ENCODE results near the gene PIAS4.

Gene PIAS4

GRCh38 chr19:4080473-4080872 lies 72.9 kb downstream of the PIAS4 start:
- DNase-seq = no peak

DNA sequence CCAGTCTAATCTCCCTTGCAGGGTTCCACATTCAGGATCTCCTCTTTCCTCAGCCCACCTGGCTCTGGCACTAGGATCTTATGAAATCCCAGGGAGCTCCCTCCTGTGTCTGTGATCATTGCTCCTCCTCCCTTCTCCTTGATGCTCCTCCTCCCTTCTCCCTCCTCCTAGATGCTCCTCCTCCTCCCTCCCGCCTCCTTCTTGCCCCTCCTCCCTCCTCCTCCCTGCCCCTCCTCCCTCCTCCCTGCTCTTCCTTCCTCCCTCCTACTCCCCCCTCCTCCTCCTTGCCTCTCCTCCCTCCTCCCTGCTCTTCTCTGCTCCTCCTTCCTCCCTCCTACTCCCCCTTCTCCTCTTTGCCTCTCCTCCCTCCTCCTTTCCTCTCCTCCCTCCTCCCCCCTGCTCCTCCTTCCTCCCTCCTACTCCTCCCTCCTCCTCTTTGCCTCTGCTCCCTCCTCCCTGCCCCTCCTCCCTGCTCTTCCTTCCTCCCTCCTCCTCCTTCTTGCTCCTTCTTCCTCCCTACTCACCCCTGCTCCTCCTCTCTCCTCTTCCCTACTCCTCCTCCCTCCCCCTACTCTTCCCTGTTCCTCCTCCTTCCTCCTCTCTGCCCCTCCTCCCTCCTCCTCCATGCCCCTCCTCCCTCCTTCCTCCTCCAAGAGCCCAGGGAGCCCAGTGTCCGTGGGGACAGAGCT lies 74.0 kb downstream of the PIAS4 start:
- no peak for DNase-seq

DNA sequence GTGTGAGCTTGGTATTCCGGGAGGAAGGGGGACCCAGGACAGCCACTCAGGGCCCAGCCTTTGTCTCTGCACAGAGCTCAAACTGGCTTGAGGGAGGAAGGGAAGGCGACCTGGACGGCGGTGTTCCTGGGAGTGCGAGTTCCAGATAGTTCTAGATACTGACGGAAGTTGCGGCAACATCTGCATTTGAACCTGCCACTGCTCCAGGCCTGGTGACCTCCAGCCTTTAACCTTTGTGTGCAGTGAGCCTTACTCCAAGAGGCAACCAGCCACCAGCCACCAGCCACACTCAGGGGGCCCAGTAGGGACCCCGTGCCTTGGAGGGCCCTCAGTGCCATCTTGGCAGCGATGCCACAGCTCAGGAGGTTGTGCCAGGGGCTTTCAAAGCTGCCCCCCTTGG lies 74.6 kb downstream of the PIAS4 start:
- no peak for DNase-seq

DNA sequence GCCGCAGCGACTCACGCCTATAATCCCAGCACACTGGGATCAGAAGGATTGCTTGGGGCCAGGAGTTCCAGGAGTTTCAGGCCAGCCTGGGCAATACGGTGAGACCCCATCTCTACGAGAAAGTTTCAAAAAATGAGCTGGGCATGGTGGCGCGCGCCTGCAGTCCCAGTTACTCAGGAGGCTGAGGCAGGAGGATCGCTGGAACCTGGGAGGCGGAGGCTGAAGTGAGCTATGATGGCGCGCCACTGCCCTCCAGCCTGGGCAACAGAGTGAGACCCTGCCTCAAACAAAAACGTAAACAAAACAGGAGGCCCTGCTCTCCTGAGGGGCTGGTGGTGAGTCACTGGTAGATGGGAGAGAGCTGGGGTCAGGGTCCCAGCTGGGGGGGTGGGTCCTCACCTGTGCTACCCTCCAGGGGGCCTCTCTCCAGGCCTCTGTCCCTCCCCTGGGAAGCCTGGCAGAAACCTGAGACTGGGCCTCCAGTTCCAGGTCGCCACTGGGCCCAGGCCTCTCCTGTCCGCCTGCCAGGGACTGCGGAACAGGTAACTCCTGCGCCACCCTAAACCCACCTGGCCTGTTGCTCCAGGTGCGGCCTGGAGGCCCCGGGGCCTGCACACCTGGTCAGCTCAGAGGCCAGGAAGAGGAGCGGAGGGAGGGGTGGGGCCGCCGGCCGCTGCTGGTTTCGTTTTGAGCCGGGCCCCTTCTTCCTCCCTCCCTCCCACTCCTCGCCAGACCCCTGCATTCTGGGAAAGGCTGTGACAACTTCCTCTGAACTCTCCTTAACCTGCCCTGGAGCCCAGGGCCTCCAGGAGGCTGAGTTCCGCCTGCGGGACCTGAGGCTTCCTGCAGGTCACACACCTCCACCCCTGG lies 76.4 kb downstream of the PIAS4 start:
- peak; percentile 15 for DNase-seq

DNA sequence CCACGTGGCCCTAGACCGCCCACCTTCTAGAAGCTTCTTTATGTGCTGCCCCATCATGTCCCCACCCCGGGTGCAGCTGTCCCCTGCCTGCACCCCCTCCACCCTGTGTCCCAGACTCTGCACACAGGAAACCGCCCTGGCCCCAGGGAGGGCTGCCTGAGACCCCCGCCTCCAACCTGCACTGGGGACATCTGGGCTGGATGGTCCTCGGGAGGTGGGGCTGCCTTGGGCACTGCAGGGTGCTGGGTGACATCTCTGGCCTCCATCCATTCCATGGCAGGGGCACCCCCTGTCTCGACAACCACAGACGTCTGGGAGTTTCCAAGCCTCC lies 77.0 kb downstream of the PIAS4 start:
- DNase-seq = no peak

DNA sequence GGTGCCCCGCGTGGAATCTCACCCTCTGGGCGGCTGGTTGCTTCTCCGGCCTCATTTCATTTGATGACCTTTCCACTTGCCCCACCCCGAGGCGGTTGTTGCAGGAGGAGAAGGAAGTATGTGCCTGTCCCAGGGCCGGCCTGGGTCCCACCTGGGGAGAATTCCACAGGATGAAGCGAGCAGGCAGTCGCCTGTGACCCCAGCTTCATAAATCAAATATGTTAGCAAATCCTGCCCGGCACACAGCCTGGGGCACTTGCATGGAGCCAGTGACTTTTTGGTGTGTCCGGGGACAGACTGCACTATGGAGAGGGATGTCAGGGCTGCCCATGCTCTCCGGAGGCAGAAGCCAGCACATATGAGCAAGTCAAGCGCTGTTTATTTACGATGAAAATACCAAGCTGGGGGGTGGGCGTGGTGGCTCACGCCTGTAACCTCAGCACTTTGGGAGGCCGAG lies 78.9 kb downstream of the PIAS4 start:
- DNase-seq = no peak

GRCh38 chr19:4087787-4088679 lies 80.5 kb downstream of the PIAS4 start:
- DNase-seq = no peak

GRCh38 chr19:4088975-4089374 lies 81.4 kb downstream of the PIAS4 start:
- no peak for DNase-seq
